ENCODE measurements around the gene SP9. TPM values are rescaled to one million over a fixed set of nuclear protein-coding genes. Genes with fewer than 3 reads are reported as not detected.

SP9 gene
- total and polyA plus RNA-seq, 9 donors = not detected

DNA sequence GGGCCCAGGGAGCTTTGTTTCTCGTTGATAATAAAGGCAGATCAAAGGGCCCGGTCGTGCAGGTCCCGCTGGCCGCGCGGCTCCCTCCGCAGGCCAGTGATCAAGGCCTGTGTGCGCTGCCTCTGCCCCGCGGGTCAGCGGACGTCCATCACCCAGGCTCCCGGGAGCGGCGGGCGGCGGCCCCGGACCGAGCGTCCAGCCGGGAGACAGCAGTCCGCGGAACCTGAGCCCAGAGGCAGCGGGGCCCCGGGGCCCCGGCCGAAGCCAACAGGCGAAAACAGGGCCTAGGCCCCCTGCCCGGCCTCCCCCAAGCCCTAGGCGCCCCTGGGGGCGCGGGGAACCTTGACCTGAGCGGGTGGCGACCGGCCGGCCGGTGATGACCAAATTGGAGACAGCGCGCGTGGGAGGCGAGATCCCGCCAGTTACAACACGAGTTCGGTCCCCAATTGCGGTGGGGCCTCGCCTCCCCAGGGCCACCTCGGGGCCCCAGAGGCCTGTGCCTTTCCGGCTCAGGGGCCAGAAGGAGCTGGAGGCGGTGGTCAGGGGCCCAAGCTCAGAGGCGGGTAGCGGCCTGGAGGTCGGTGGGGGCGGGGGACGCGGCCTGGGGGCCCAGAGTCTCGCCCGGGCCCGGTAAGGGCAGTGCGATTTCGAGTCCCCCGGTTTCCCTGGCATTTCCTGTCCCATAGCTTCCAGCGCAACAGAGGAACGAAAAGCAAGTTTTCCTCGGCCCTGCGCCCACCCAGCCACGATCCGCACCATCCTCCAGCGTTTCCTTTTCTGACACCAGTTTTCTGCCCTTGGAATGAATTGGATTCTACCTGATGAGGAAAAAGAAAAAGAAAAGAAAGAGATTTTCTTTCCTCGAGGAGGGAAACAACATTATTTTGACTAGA lies 5.9 kb downstream of the SP9 start:
- 6 to 9% (median 9%) methylated on average over 45 to 70 of the region's 70 CpGs for WGBS, 3 donors
- Histone ChIP-seq H3K4me3 (no peak overlapping the region), H3K36me3 (no peaks in the 10 kb centered on the region), H3K9me3 (no peaks in the 10 kb centered on the region), H3K27me3 (peaks cover 15% of the 10 kb centered on the region), H3K27ac (no peak overlapping the region), H3K4me1 (ENCODE audit: insufficient read depth) (peaks cover 13% of the 10 kb centered on the region)
- TF ChIP-seq EP300 (IDR thresholded peaks at IDR 0.05) = no peak
- no peak for TF ChIP-seq POLR2A (IDR thresholded peaks at IDR 0.05)
- TF ChIP-seq, protein P1, sequence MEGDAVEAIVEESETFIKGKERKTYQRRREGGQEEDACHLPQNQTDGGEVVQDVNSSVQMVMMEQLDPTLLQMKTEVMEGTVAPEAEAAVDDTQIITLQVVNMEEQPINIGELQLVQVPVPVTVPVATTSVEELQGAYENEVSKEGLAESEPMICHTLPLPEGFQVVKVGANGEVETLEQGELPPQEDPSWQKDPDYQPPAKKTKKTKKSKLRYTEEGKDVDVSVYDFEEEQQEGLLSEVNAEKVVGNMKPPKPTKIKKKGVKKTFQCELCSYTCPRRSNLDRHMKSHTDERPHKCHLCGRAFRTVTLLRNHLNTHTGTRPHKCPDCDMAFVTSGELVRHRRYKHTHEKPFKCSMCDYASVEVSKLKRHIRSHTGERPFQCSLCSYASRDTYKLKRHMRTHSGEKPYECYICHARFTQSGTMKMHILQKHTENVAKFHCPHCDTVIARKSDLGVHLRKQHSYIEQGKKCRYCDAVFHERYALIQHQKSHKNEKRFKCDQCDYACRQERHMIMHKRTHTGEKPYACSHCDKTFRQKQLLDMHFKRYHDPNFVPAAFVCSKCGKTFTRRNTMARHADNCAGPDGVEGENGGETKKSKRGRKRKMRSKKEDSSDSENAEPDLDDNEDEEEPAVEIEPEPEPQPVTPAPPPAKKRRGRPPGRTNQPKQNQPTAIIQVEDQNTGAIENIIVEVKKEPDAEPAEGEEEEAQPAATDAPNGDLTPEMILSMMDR (IDR thresholded peaks at IDR 0.05) = no peak
- intact Hi-C loops (cut with DNase I) = loop anchor here in 3 of 4 donors (2.0 to 5.0 kb wide), 3 partner anchors 933 to 938 kb away; no protein-coding TSS in a partner anchor
- DNase-seq = peak in 1 of 5 donors; percentile 21

DNA sequence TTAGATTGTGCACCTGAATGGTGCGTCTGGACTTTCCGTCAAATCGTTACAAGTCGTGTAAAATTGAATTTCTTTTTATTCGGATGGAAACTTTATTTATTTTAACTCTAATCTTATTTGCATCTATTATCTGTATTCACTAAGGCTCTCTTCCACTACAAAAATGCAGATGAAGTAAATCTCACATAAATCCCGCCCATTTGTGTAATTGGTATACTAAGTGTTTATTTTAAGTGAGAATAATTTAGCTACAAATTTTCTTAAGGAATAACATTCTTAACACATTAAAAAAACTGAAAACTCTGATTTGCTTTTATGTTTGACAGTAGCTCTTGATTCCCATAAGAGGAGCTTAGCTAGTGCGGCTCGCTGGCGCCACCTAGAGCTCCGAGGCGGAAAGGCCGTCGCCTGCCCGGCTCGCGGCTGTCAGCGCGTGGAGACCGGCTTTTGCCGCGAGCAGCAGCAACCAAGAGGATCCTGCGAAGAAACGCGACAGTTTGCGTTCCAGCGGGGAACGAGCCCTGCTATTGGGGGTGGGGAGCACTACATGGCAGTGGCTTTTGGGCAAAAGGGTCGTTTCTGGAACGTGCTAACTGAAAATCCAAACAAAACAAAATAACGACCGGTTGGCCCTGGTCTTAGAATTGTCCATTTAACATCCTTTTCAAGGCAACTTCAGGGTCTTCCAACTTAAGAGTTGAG lies 6.7 kb downstream of the SP9 start:
- Histone ChIP-seq H3K4me3 (no peak overlapping the region), H3K27me3 (peaks cover 9% of the 10 kb centered on the region), H3K4me1 (ENCODE audit: insufficient read depth) (peaks cover 7% of the 10 kb centered on the region), H3K36me3 (no peaks in the 10 kb centered on the region), H3K27ac (no peak overlapping the region), H3K9me3 (no peaks in the 10 kb centered on the region)
- peak; percentile 72 to 91 (median 86) for DNase-seq
- TF ChIP-seq, protein P1 (IDR thresholded peaks at IDR 0.05) = peak; percentile 82 to 86 (median 84)
- no peak for TF ChIP-seq EP300 (IDR thresholded peaks at IDR 0.05)
- TF ChIP-seq POLR2A (IDR thresholded peaks at IDR 0.05) = no peak
- intact Hi-C loops (cut with DNase I) = loop anchor here in 3 of 4 donors (2.0 to 5.0 kb wide), 3 partner anchors 934 to 939 kb away; no protein-coding TSS in a partner anchor
- 1 to 2% (median 2%) methylated on average over 31 of the region's 31 CpGs for WGBS, 3 donors

DNA sequence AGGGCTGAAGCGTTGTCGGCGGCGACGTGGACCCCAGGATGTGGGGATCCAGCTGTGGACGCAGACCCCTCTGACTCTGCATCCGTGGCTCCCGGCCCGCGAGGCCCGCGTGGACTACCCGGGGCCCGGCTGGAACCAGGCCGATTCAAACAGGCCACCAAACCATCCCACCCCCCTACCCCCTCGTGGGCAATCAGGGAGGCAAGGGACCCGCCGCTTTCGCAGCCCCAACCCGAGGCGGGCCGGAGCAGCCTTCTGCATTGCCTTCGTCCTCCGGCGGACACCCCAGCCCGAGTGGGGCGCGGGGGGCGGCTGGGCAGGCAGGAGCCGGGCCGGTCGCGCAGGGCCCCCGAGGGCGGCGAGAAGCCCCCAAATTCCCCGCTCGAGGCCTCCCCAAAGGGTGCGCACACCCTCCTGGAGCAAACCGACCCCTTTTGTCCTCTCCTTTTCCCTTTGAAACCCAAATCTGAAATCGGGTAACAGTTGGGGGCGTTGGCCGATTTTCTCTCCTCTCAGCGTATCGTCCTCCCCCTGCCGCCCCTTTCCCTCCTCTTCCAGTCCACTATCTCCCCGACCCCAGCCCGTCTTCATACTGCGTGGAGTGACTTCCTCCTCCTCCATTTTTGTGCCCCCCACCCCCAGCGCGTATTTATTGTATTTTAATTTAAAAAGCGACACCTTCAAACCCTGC lies 7.4 kb downstream of the SP9 start:
- Histone ChIP-seq H3K27me3 (peaks cover 7% of the 10 kb centered on the region), H3K27ac (no peak overlapping the region), H3K9me3 (no peaks in the 10 kb centered on the region), H3K36me3 (no peaks in the 10 kb centered on the region), H3K4me3 (no peak overlapping the region), H3K4me1 (ENCODE audit: insufficient read depth) (peaks cover 3% of the 10 kb centered on the region)
- intact Hi-C loops (cut with DNase I) = loop anchor here (1.0 to 5.0 kb wide), 4 partner anchors 935 to 940 kb away; no protein-coding TSS in a partner anchor
- no peak for DNase-seq
- WGBS, 3 donors = 3 to 7% (median 6%) methylated on average over 40 to 52 of the region's 52 CpGs
- TF ChIP-seq POLR2A (IDR thresholded peaks at IDR 0.05) (no peak), EP300 (IDR thresholded peaks at IDR 0.05) (no peak)
- TF ChIP-seq, protein P1 (IDR thresholded peaks at IDR 0.05) = no peak

All from ovary (tissue), 9 donors.